GM12801 (cell line): ENCODE data around the gene LRRC72.

Experiments
- TF ChIP-seq, protein P1 (sequence below): IDR thresholded peaks from one replicate; pipeline ENCODE4 v1.5.1; 2011; ENCODE audit warnings: control low read depth; ENCODE audit not compliant: insufficient read length; ENCODE audit errors: extremely low read depth

LRRC72 gene

DNA sequence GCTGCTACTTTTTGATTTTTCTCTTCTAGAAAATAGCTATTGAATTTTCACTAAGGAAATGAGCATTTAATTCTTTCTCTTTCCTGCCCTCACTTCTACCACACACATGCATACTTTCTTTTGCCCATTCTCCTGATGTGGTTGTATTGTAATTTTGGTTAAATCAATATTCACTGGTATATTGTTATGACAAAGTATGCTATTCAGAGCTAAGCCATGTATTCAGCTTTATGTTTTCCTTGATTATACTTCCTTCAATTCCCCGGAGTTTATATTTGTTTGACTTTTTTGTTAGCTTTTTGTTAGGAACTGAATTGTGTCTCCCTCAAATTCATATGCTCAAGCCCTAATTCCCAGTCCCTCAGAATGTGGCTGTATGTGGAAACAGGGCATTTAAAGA is 24.0 kb downstream of the LRRC72 start:
- TF ChIP-seq, protein P1, sequence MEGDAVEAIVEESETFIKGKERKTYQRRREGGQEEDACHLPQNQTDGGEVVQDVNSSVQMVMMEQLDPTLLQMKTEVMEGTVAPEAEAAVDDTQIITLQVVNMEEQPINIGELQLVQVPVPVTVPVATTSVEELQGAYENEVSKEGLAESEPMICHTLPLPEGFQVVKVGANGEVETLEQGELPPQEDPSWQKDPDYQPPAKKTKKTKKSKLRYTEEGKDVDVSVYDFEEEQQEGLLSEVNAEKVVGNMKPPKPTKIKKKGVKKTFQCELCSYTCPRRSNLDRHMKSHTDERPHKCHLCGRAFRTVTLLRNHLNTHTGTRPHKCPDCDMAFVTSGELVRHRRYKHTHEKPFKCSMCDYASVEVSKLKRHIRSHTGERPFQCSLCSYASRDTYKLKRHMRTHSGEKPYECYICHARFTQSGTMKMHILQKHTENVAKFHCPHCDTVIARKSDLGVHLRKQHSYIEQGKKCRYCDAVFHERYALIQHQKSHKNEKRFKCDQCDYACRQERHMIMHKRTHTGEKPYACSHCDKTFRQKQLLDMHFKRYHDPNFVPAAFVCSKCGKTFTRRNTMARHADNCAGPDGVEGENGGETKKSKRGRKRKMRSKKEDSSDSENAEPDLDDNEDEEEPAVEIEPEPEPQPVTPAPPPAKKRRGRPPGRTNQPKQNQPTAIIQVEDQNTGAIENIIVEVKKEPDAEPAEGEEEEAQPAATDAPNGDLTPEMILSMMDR: no peak

DNA sequence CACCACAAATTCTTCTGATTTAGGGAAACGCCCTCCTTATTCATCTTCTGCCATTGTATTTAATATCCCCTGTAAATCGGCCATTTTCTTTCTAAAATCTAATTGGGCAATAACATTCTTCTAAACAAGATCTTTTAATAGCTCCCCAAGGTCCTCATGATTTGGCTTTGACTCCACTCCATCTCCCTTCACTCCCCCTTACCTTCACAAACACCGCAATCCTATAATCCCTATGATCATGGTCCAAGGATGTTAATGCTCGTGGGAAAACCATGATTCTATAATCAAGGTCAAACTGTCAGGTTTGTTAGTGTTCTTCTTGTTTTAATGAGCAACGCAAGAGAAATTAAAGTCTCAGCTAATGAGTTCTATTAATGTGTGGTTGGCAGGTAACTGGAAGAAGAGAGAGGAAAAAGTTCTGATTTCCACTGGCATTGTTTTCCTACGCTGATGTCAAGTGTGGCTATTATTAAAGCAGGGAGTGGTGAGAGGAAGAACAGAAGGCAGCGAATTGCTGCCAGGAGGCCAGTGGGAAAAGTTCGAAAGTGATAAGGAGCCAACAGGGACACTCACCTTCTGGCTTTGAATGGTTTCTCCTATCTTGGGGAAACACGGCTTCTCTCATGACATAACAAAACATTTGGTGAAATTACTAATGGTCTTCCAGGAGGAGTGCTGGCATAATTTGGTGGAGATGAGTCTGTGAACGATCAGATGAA is 28.1 kb downstream of the LRRC72 start:
- TF ChIP-seq, protein P1: no peak

- TF ChIP-seq, protein P1: no peak
Measured at GRCh38 chr7:16556359-16556758, 29.7 kb downstream of the LRRC72 start.

DNA sequence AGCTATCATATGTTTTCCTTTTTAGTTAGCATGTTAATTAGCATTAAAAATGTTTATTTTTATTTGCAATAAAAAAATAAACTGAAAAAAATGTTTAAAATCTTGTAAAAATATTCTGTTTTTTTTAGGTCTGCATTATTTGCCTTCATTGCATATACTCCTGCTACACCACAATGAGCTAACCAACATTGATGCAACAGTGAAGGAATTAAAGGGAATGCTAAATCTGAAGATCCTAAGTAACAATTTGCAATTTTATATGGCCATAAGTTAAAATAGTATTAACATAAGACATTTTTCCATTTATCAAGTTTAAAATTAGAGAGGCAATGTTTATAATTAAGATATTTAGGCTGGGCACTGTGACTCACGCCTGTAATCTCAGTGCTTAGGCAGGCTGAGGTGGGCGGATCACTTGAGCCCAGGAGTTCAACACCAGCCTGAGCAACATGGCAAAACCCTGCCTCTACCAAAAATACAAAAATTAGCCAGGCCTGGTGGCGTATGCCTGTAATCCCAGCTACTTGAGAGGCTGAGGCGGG is 32.2 kb downstream of the LRRC72 start:
- TF ChIP-seq, protein P1: no peak

- TF ChIP-seq, protein P1: no peak
Measured at GRCh38 chr7:16559497-16560179, 33.0 kb downstream of the LRRC72 start.

- TF ChIP-seq, protein P1: no peak
Measured at GRCh38 chr7:16561943-16562342, 35.3 kb downstream of the LRRC72 start.

DNA sequence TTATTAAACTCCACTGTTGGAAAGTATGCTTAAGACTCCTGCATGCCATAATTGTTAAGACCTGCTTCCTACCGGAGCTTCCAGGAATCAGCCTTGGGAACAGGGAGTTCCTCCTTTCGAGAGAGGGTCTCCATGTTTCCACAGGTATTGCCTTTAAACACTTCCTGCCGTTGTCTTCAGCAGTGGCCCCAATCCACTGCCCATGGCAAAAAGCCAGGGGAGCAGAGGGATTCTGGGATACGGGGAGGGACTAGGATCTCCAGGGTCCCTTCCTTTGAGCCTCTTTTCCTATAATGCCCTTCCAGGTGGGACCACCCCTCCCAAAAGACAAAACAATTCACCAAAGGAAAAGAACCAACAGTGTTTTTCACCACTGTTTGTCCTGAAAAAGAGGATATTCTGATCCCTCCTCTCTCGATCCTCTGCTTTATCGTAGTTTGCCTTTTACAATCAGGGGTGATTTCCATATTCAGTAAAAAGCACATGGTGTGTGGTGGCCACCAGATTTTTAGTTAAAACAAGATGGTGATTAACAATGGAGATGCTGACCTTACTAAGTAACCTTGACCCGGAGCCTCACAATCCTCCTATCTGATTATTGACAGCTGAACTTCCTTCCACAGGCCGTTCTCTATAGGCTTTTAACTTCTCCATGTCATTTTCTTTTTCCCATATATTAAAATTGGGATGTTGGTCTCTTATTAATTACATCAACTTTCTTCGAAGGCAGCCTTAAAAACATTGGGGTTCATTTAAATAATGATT is 36.0 kb downstream of the LRRC72 start:
- TF ChIP-seq, protein P1: no peak
